ENCODE measurements around the gene PI16. TPM values are rescaled to one million over a fixed set of nuclear protein-coding genes. Genes with fewer than 3 reads are reported as not detected.
A peak's percentile ranks its signal among the peaks of the same experiment; 100 is the strongest.
"Not testable (repeated sequence)": the region's sequence is repeated elsewhere in the genome, so short reads cannot be mapped to it uniquely, and the experiment has no call there.

The PI16 gene
- total RNA-seq, 2 experiments from 2014 or later: 0.63 TPM; not detected in 1

GRCh38 chr6:36986704-36987047 lies 32.1 kb downstream of the PI16 start:
- peak; percentile 32 for DNase-seq
- Mint-ChIP-seq H3K9me3 (ENCODE audit: insufficient read depth) (no peaks in the 10 kb centered on the region), H3K36me3 (ENCODE audit: low read depth) (peaks cover 8% of the 10 kb centered on the region), H3K27ac (peak overlapping the region; percentile 96), H3K27me3 (ENCODE audit: low read depth) (peaks cover 12% of the 10 kb centered on the region), H3K4me3 (peak overlapping the region; percentile 98), H3K4me1 (ENCODE audit: low read depth) (peaks cover 19% of the 10 kb centered on the region)
- ChIA-PET CTCF (interaction anchor here (0.9 to 4.9 kb wide), 7 partner anchors 30 to 222 kb away, joined by 3 to 42 read pairs (median 4); partner anchors contain the start of gene C6orf89), POLR2A (interaction anchor here (0.6 to 1.8 kb wide), 20 partner anchors 9 to 513 kb away, joined by 3 to 13 read pairs (median 6); partner anchors contain the start of genes C6orf89, CCDC167, CDKN1A and FGD2)
- ATAC-seq: peak; percentile 11

GRCh38 chr6:36989264-36989663 lies 34.7 kb downstream of the PI16 start:
- ChIA-PET CTCF (interaction anchor here (0.9 kb wide), 1 partner anchor 42 kb away, joined by 3 read pairs; no protein-coding TSS in a partner anchor), POLR2A (interaction anchor here (0.6 kb wide), 1 partner anchor 300 kb away, joined by 3 read pairs; no protein-coding TSS in a partner anchor)
- no peak overlapping the region for H3K4me3 Mint-ChIP-seq
- peaks cover 22% of the 10 kb centered on the region for H3K27me3 Mint-ChIP-seq (ENCODE audit: low read depth)
- no peak overlapping the region for H3K27ac Mint-ChIP-seq
- H3K36me3 Mint-ChIP-seq (ENCODE audit: low read depth): peaks cover 3% of the 10 kb centered on the region
- no peak for DNase-seq
- H3K4me1 Mint-ChIP-seq (ENCODE audit: low read depth): peaks cover 11% of the 10 kb centered on the region
- no peak for ATAC-seq
- H3K9me3 Mint-ChIP-seq (ENCODE audit: insufficient read depth): no peaks in the 10 kb centered on the region

GRCh38 chr6:36990401-36990800 lies 35.9 kb downstream of the PI16 start:
- H3K36me3 Mint-ChIP-seq (ENCODE audit: low read depth); POLR2A ChIA-PET; H3K4me3 Mint-ChIP-seq; H3K27ac Mint-ChIP-seq; ATAC-seq; H3K9me3 Mint-ChIP-seq (ENCODE audit: insufficient read depth); DNase-seq: not testable (repeated sequence)
- H3K4me1 Mint-ChIP-seq (ENCODE audit: low read depth): peaks cover 11% of the 10 kb centered on the region
- peaks cover 27% of the 10 kb centered on the region for H3K27me3 Mint-ChIP-seq (ENCODE audit: low read depth)
- CTCF ChIA-PET: interaction anchor here (1.2 to 2.8 kb wide), 2 partner anchors 28 to 105 kb away, joined by 3 to 9 read pairs; partner anchors contain the start of gene C6orf89

GRCh38 chr6:36997811-36998722 lies 43.5 kb downstream of the PI16 start:
- DNase-seq (no peak), ATAC-seq (no peak)
- POLR2A ChIA-PET: no interaction called here
- H3K9me3 Mint-ChIP-seq (ENCODE audit: insufficient read depth): no peaks in the 10 kb centered on the region
- CTCF ChIA-PET: interaction anchor here (2.0 kb wide), 1 partner anchor 20 kb away, joined by 9 read pairs; no protein-coding TSS in a partner anchor
- H3K27ac Mint-ChIP-seq: no peak overlapping the region
- no peak overlapping the region for H3K4me3 Mint-ChIP-seq
- no peaks in the 10 kb centered on the region for H3K4me1 Mint-ChIP-seq (ENCODE audit: low read depth)
- no peaks in the 10 kb centered on the region for H3K36me3 Mint-ChIP-seq (ENCODE audit: low read depth)
- peaks cover 22% of the 10 kb centered on the region for H3K27me3 Mint-ChIP-seq (ENCODE audit: low read depth)

GRCh38 chr6:36998723-36999038 lies 44.1 kb downstream of the PI16 start:
- DNase-seq (no peak), ATAC-seq (no peak)
- H3K27me3 Mint-ChIP-seq (ENCODE audit: low read depth): peaks cover 17% of the 10 kb centered on the region
- no peak overlapping the region for H3K27ac Mint-ChIP-seq
- no peaks in the 10 kb centered on the region for H3K36me3 Mint-ChIP-seq (ENCODE audit: low read depth)
- ChIA-PET POLR2A (no interaction called here), CTCF (no interaction called here)
- H3K9me3 Mint-ChIP-seq (ENCODE audit: insufficient read depth): no peaks in the 10 kb centered on the region
- H3K4me1 Mint-ChIP-seq (ENCODE audit: low read depth): no peaks in the 10 kb centered on the region
- H3K4me3 Mint-ChIP-seq: no peak overlapping the region

- no peak for ATAC-seq
- Mint-ChIP-seq H3K27me3 (ENCODE audit: low read depth) (peaks cover 14% of the 10 kb centered on the region), H3K36me3 (ENCODE audit: low read depth) (no peaks in the 10 kb centered on the region), H3K4me3 (no peak overlapping the region), H3K4me1 (ENCODE audit: low read depth) (no peaks in the 10 kb centered on the region), H3K9me3 (ENCODE audit: insufficient read depth) (no peaks in the 10 kb centered on the region), H3K27ac (no peak overlapping the region)
- DNase-seq: no peak
- POLR2A ChIA-PET: no interaction called here
- CTCF ChIA-PET: no interaction called here
Measured at GRCh38 chr6:36999061-36999750, 44.7 kb downstream of the PI16 start.

- peaks cover 14% of the 10 kb centered on the region for H3K27me3 Mint-ChIP-seq (ENCODE audit: low read depth)
- ATAC-seq (no peak), DNase-seq (no peak)
- H3K4me1 Mint-ChIP-seq (ENCODE audit: low read depth): no peaks in the 10 kb centered on the region
- ChIA-PET CTCF (no interaction called here), POLR2A (no interaction called here)
- H3K36me3 Mint-ChIP-seq (ENCODE audit: low read depth): no peaks in the 10 kb centered on the region
- no peaks in the 10 kb centered on the region for H3K9me3 Mint-ChIP-seq (ENCODE audit: insufficient read depth)
- H3K4me3 Mint-ChIP-seq: no peak overlapping the region
- no peak overlapping the region for H3K27ac Mint-ChIP-seq
Measured at GRCh38 chr6:36999751-37000125, 45.2 kb downstream of the PI16 start.

GRCh38 chr6:37004044-37004980 lies 49.8 kb downstream of the PI16 start:
- POLR2A ChIA-PET: no interaction called here

GRCh38 chr6:37005061-37005810 lies 50.7 kb downstream of the PI16 start, which contains the start of gene FGD2:
TSS of gene FGD2 (plus strand) at chr6:37005655. CDS start at chr6:37005818, 163 bp downstream.
- no peaks in the 10 kb centered on the region for H3K9me3 Mint-ChIP-seq (ENCODE audit: insufficient read depth)
- peak; percentile 31 for ATAC-seq
- H3K4me1 Mint-ChIP-seq (ENCODE audit: low read depth): peaks cover 32% of the 10 kb centered on the region
- peaks cover 3% of the 10 kb centered on the region for H3K27me3 Mint-ChIP-seq (ENCODE audit: low read depth)
- POLR2A ChIA-PET: interaction anchor here (0.6 to 2.4 kb wide), 3 partner anchors 12 to 20 kb away, joined by 3 to 11 read pairs (median 3); partner anchors contain the start of gene MTCH1
- CTCF ChIA-PET: interaction anchor here (1.7 to 3.5 kb wide), 5 partner anchors 13 to 240 kb away, joined by 5 to 63 read pairs (median 10); partner anchors contain the start of genes C6orf89 and PPIL1
- H3K4me3 Mint-ChIP-seq: peak within 1 kb of the TSS; percentile 56
- DNase-seq: no peak
- H3K27ac Mint-ChIP-seq: peak within 1 kb of the TSS; percentile 71
- H3K36me3 Mint-ChIP-seq (ENCODE audit: low read depth): peaks cover 4% of the 10 kb centered on the region

More at GRCh38 chr6:37004044-37004980, 49.8 kb downstream of the PI16 start:
- CTCF ChIA-PET: interaction anchor here (1.6 to 3.5 kb wide), 2 partner anchors 14 kb away, joined by 6 to 63 read pairs; no protein-coding TSS in a partner anchor
- Mint-ChIP-seq H3K9me3 (ENCODE audit: insufficient read depth) (no peaks in the 10 kb centered on the region), H3K36me3 (ENCODE audit: low read depth) (peaks cover under 1% of the 10 kb centered on the region), H3K4me3 (peak overlapping the region; percentile 10), H3K27ac (peak overlapping the region; percentile 7), H3K27me3 (ENCODE audit: low read depth) (peaks cover 3% of the 10 kb centered on the region), H3K4me1 (ENCODE audit: low read depth) (peaks cover 32% of the 10 kb centered on the region)
- DNase-seq (no peak), ATAC-seq (no peak)

- Mint-ChIP-seq H3K36me3 (ENCODE audit: low read depth) (peaks cover 4% of the 10 kb centered on the region), H3K27me3 (ENCODE audit: low read depth) (peaks cover 3% of the 10 kb centered on the region), H3K27ac (peak overlapping the region; percentile 71), H3K4me1 (ENCODE audit: low read depth) (peaks cover 32% of the 10 kb centered on the region), H3K4me3 (peak overlapping the region; percentile 56), H3K9me3 (ENCODE audit: insufficient read depth) (no peaks in the 10 kb centered on the region)
- DNase-seq (no peak), ATAC-seq (peak; percentile 57)
- ChIA-PET POLR2A (interaction anchor here (0.6 to 2.4 kb wide), 3 partner anchors 12 to 20 kb away, joined by 3 to 11 read pairs (median 3); partner anchors contain the start of gene MTCH1), CTCF (interaction anchor here (1.0 to 3.5 kb wide), 9 partner anchors 12 to 241 kb away, joined by 3 to 63 read pairs (median 5); partner anchors contain the start of genes C6orf89, MTCH1 and PPIL1)
Measured at GRCh38 chr6:37005827-37006567, 51.5 kb downstream of the PI16 start.

Data from activated CD8-positive, alpha-beta T cell treated with anti-CD3 and anti-CD28 coated beads, Interleukin-2, amount 10 ng/mL, durations not matched to agents 7 days and 5 days (primary cell).